Spinal cord (tissue), 10 donors: ENCODE data around the gene TAS2R20. TPM values are rescaled to one million over a fixed set of nuclear protein-coding genes. Genes with fewer than 3 reads are reported as not detected.
A peak's percentile ranks its signal among the peaks of the same experiment; 100 is the strongest.

Experiments used
- DNase-seq, 6 donors: peaks; one replicate each; pipeline versions ENCODE4 v3.0.0 to v3.0.0-alpha.2; 2013 to 2015; ENCODE audit warnings: low spot score in 6 of 6, low read depth in 4 of 6
- H3K27ac ChIP-seq: one replicate; pipeline ENCODE4 v1.5.1; 2013; ENCODE audit warnings: low read depth, low read length, control low read depth
- H3K27me3 ChIP-seq: one replicate; pipeline ENCODE4 v1.6.1; 2013; ENCODE audit warnings: low read length; ENCODE audit not compliant: control insufficient read depth, insufficient read depth
- H3K36me3 ChIP-seq: one replicate; pipeline ENCODE4 v1.6.1; 2013; ENCODE audit warnings: low read length; ENCODE audit not compliant: control insufficient read depth, insufficient read depth
- H3K4me1 ChIP-seq: one replicate; pipeline ENCODE4 v1.6.1; 2013; ENCODE audit warnings: low read length; ENCODE audit not compliant: control insufficient read depth, insufficient read depth
- H3K4me3 ChIP-seq: one replicate; pipeline ENCODE4 v1.5.1; 2013; ENCODE audit warnings: low read depth, low read length, control low read depth
- H3K9me3 ChIP-seq: one replicate; pipeline ENCODE4 v1.6.1; 2013; ENCODE audit warnings: low read length; ENCODE audit not compliant: control insufficient read depth, insufficient read depth
- WGBS: methylation state at CpG from one replicate; pipeline ENCODE4 v1.1.5; 2013; ENCODE audit warnings: missing lambda C conversion rate; ENCODE audit not compliant: insufficient coverage; 5-methylcytosine and 5-hydroxymethylcytosine counted together
- polyA plus RNA-seq, 2 donors: library from polyadenylated mRNA; unstranded; fragments of 120-200 nt; gene quantifications; one replicate each; pipeline ENCODE4 v1.2.1, GENCODE V29; 2013; ENCODE audit not compliant: insufficient read length in 2 of 2
- total RNA-seq, 2 donors: library from RNA; depleted of rRNA in 1 of 2; stranded (reverse); fragments of 120-200 nt in 1 of 2; fragments of >200 nt in 1 of 2; gene quantifications; one replicate each; pipeline versions ENCODE4 v1.2.3 to v1.2.4, GENCODE V29; 2013 to 2014
- donor health status: healthy.

Gene TAS2R20
- total and polyA plus RNA-seq, 4 donors = 2.1 to 14.6 (median 3.0) TPM

DNA sequence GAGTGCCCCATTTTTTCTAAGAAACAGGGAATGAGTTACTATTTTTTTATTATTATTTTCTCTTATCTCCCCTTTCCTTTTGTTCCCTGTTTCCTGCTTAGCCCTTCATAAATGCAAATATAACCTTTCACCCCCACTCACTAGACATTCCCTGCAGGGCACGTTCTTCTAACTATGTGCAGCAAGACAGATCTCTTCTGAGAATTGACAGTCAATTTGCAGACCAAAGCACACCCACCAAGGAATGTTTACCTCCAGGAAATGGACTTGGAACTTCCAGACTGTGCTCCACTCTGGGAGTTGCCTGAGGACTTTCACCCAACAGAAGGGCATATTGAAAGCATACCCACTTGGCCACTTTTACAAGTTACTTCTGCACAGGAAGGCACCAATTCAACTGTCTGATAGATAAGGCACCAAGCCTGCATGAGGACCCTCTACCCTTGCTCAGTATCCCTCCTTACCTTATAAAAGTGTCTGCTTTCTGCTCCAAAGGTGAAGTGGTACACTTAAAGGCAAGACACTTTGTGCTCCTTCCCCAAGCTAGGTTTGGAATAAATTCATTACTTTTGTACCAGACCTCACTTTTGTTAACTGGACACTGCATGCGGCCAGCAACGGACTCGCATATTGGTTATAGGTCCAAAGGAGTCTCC is 17.8 kb upstream of the TAS2R20 start:
- Histone ChIP-seq H3K27me3 (no peaks in the 10 kb centered on the region), H3K36me3 (no peaks in the 10 kb centered on the region), H3K4me1 (no peaks in the 10 kb centered on the region), H3K9me3 (no peaks in the 10 kb centered on the region), H3K27ac (no peak overlapping the region), H3K4me3 (no peak overlapping the region)
- WGBS = 92% methylated on average over 4 of the region's 4 CpGs
- no peak for DNase-seq

DNA sequence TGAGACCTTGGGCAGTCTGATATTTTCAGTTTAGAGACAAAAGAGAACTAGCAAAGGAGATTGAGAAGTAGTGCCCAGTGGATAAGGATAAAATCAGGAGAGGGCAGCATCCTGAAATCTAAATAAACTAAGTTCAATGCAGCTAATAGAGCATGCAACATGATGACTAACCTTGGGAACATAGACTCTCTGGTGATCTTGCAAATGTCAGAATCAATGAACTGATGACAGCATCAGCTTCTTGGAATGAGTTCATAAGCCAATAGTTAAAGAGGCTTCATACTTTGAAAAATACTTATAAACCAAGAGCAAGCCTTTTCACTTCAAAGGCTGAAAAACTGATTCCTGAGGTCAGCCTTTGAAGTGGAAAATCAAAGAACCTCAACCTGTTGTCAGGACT is 16.1 kb upstream of the TAS2R20 start:
- Histone ChIP-seq H3K4me3 (no peak overlapping the region), H3K9me3 (no peaks in the 10 kb centered on the region)

DNA sequence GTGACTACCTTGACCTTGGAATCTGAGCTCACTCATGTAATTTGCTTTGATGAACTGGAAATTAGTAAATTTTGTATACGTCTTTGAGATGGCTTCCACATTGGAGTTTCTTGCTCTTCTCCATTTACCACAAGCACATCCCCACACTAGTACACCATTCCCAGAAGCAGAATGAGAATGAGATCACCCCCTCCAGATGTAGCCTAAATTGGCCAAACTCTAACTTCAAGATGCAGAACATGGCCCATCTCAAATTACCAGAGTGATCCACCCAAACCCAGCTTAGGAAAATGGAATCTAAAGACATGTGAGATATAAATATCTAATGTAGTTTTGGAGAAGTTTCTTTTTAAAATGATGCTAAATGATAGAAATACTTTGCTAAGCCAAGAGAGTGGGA is 9.5 kb upstream of the TAS2R20 start:
- H3K36me3 ChIP-seq = no peaks in the 10 kb centered on the region
- no peak for DNase-seq
- H3K4me3 ChIP-seq = no peak overlapping the region
- WGBS = no CpG with 5 or more reads among the region's 1 CpG
- no peak overlapping the region for H3K27ac ChIP-seq
- no peaks in the 10 kb centered on the region for H3K9me3 ChIP-seq
- no peaks in the 10 kb centered on the region for H3K27me3 ChIP-seq
- H3K4me1 ChIP-seq = no peaks in the 10 kb centered on the region

More for the DNA sequence above, 16.1 kb upstream of the TAS2R20 start:
- Histone ChIP-seq H3K27me3 (no peaks in the 10 kb centered on the region), H3K27ac (no peak overlapping the region), H3K4me1 (no peaks in the 10 kb centered on the region), H3K36me3 (no peaks in the 10 kb centered on the region)
- DNase-seq = no peak

DNA sequence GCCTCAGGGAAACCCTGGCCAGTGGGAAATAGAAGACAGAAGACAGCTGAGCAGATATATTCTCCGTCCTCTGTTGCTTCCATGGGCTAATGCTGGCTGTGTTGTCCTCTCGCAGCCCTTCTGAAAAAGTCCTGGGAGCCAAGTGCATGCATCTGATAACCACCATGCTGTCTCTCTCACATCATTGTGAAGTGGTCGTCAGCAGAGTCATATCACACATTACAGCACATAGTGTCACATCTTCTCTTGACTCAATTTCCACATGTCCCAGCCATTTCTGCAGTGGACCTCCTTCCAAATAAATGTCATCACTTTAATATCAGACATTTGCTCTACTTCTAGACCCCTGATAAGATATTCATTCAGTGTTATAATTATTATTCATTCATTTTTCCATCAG is 3.8 kb downstream of the TAS2R20 start:
- DNase-seq = no peak
- H3K4me1 ChIP-seq = no peaks in the 10 kb centered on the region
- 89% methylated on average over 2 of the region's 3 CpGs for WGBS
- H3K27me3 ChIP-seq = no peaks in the 10 kb centered on the region
- H3K36me3 ChIP-seq = no peaks in the 10 kb centered on the region
- H3K9me3 ChIP-seq = peaks cover 2% of the 10 kb centered on the region
- H3K4me3 ChIP-seq = no peak overlapping the region
- no peak overlapping the region for H3K27ac ChIP-seq

DNA sequence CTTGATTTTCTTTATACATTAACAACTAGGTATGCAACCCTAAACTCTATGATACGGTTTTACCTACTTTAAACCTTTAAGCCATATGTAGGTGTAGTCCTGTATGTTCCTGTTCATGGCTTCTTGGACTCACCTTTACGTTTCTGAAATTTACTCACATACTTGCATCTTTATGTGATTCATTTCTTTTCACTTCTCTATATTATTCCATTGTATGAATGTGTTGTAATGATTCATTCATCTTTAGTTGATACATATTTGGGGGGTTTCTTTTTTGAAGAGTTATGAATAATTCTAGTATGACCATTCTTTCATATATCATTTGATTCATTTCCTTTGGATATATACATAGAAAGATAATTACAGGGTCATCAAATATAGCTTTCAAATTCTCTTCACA is 9.0 kb downstream of the TAS2R20 start:
- no peaks in the 10 kb centered on the region for H3K4me1 ChIP-seq
- no peaks in the 10 kb centered on the region for H3K36me3 ChIP-seq
- no peaks in the 10 kb centered on the region for H3K27me3 ChIP-seq
- WGBS = no CpG with 5 or more reads among the region's 2 CpGs
- no peak for DNase-seq
- H3K27ac ChIP-seq = no peak overlapping the region
- peaks cover 2% of the 10 kb centered on the region for H3K9me3 ChIP-seq
- H3K4me3 ChIP-seq = no peak overlapping the region

DNA sequence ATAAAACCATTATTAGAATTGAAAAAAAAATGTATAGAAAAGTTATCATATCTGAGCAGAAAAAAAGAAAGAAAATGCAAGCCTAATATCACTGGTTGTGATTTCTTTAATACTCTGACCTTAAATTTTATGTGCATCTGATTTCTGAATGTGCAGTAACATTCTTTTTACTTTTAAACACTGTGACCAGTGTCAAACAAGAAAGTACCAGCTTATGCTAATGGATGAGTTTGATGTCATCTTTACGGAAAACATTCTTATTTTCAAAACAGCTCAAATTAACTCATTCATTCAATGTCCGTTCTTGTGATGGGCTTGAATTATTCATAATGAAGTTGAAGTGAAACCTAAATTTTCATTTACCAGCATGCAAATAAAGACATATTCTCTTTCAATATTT is 11.3 kb downstream of the TAS2R20 start, which contains the start of gene TAS2R50:
Gene TAS2R50, minus strand, starts transcription at position 101 of the 400 bp plus-strand sequence. Its CDS starts 52 bp downstream, at position 49.
- Histone ChIP-seq H3K4me3 (no peak within 1 kb of the TSS), H3K9me3 (peaks cover 2% of the 10 kb centered on the region), H3K27me3 (no peaks in the 10 kb centered on the region), H3K27ac (no peak within 1 kb of the TSS), H3K4me1 (no peaks in the 10 kb centered on the region), H3K36me3 (no peaks in the 10 kb centered on the region)
- DNase-seq = no peak
- no CpG with 5 or more reads among the region's 2 CpGs for WGBS

DNA sequence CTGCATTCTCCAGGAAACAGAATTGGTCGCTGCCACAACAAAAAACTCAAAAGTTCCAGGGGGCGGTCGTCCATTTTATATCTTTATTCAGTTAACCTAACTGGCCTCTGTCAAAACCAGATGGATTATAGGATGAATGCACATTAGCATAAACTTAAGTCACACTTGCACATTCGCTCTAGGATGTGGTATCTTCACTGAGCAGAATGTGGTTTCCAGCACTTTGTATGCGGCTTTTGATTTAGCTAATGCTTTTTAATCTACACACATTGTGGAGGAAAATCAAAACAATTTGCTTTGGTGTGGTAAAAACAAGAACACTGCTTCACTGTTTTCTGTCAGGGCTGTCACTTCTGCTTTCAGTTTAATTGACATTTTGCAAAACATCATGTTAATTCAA is 15.9 kb downstream of the TAS2R20 start:
- no peaks in the 10 kb centered on the region for H3K27me3 ChIP-seq
- no peak for DNase-seq
- no peak overlapping the region for H3K4me3 ChIP-seq
- H3K36me3 ChIP-seq = no peaks in the 10 kb centered on the region
- no peaks in the 10 kb centered on the region for H3K4me1 ChIP-seq
- WGBS = no CpG with 5 or more reads among the region's 5 CpGs
- H3K27ac ChIP-seq = no peak overlapping the region
- peaks cover 2% of the 10 kb centered on the region for H3K9me3 ChIP-seq

DNA sequence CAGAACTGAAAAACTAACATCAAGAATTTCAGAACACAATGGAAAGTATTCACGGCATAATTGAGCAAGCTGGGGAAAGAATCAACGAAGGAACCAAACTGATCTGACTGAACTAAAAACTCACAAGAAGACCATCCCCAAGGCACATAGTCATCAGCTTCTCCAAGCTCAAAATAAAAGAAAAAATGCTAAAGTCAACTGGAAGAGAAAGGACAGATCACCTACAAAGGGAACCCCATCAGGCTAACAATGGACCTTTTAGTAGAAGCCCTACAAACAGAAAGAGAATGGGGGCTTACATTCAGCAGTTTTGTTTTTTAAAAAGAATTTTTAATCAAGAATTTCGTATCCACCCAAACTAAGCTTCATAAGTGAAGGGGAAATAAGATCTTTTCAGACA is 23.1 kb downstream of the TAS2R20 start:
- no peak for DNase-seq
- H3K9me3 ChIP-seq = peaks cover 2% of the 10 kb centered on the region
- H3K36me3 ChIP-seq = no peaks in the 10 kb centered on the region
- no peaks in the 10 kb centered on the region for H3K4me1 ChIP-seq
- no peak overlapping the region for H3K4me3 ChIP-seq
- H3K27ac ChIP-seq = no peak overlapping the region
- WGBS = no CpG with 5 or more reads among the region's 3 CpGs
- no peaks in the 10 kb centered on the region for H3K27me3 ChIP-seq

DNA sequence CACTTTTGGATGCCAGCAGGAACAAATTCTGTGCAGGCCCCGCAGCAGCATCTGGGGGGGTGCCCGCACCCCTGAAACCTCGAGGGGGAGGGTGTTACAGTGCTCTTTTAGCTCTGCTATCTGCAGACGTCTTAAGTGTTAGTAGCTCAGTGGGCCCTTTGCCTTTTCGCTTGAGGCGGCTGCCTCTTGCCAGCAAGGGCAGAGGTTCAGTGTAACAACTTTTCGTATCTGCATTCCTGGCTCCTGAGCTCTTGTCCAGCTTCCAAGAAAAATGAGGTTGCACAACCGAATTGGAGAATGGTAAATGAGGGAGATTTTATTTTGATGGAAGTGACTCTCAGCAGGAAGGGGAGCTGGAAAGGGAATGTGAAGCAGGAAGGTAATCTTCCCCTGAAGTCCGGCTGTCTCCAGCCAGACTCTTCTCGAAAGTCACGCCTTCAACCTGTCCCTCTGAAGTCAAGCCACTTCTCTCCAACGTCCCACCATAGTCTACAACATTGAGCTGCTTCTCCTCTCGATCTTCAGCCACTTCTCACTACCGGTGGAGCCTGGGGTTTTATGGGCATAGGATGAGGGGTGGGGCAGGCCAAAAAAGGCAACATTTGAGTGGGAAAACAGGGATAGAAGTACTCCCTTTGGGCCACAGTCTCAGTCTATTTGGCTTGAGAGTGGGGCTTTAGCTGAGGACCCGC is 29.2 kb downstream of the TAS2R20 start:
- no peak overlapping the region for H3K27ac ChIP-seq
- H3K4me1 ChIP-seq = peaks cover 3% of the 10 kb centered on the region
- H3K9me3 ChIP-seq = no peaks in the 10 kb centered on the region
- H3K27me3 ChIP-seq = no peaks in the 10 kb centered on the region
- DNase-seq = peak in 1 of 6 donors; percentile 27
- H3K4me3 ChIP-seq = no peak overlapping the region
- WGBS = 89% methylated on average over 10 of the region's 15 CpGs
- no peaks in the 10 kb centered on the region for H3K36me3 ChIP-seq

DNA sequence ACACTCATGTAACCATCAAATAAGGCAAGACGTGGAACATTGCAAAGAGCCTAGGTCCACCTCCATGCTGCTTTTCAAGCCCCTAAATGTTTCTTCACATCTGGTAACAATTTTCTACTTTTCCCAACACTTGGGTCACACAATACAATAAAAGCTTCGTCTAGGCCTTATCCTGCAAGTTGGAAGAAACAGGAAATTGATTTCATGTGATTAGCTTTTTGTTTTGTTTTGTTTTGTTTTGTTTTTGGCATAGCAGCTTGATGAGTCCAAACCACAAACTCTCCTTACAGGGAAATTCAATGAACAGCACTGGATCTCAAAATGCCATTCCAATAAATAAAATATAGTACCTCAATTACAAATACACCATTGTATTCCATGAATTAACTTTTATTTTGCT is 30.7 kb downstream of the TAS2R20 start:
- no peak for DNase-seq
- WGBS = 100% methylated on average over 1 of the region's 2 CpGs

More for the DNA sequence above, 30.7 kb downstream of the TAS2R20 start:
- Histone ChIP-seq H3K27me3 (no peaks in the 10 kb centered on the region), H3K36me3 (no peaks in the 10 kb centered on the region), H3K9me3 (no peaks in the 10 kb centered on the region), H3K4me1 (peaks cover 3% of the 10 kb centered on the region), H3K4me3 (no peak overlapping the region), H3K27ac (no peak overlapping the region)
